Retinal pigment epithelial cell (primary cell): ENCODE results near the gene OR1F1.
"Not testable (repeated sequence)": the region's sequence is repeated elsewhere in the genome, so short reads cannot be mapped to it uniquely, and the experiment has no call there.

Experiments
- DNase-seq: peaks from one replicate; pipeline ENCODE4 v3.0.0-alpha.2; 2010; ENCODE audit warnings: low read depth
- H3K4me3 ChIP-seq: 2 replicates; pipeline ENCODE4 v1.5.1; 2011; ENCODE audit warnings: mild to moderate bottlenecking, low read length, control low read depth, moderate library complexity
- TF ChIP-seq, protein P1 (sequence below): conservative IDR thresholded peaks from 2 replicates; pipeline ENCODE4 v1.5.1; 2011; ENCODE audit warnings: low read depth, low read length, control low read depth, inconsistent platforms

Gene OR1F1

DNA sequence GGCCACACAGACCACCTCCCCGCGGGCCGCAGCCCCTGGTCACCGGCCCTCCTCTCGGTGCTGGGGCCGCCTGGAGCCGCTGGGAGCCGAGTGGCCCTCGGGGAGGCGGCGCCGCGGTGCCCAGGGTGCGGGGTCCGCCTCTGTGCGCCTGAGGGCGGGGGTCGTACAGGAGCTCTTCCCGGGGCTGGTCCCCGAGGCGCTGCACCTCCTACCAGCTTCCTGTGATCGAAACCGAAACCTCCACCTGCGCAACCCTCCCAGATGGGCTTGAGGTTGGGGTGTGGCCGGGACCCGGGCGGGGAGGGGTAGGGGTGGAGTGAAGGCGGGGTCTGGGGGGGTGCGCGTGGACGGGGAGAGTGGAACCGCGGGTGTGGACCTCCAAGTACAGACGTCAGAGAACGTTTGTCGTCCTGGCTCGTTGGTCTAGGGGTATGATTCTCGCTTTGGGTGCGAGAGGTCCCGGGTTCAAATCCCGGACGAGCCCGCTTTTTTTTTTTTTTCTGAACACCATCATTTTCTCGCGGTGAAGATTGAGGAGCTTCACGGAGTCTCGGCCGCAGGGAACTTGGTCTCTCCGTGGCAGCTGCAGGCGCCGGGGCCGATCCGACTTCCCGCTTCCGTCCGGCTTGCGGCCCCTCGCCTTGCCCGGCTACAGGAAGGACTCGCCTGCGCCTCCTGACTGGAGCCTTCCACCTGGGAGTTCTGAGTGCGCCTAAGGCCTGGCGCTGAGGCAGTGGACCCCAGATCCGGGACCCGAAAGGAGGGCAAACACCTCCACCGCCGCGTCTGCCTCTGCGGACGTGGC is 29.3 kb upstream of the OR1F1 start:
- DNase-seq: no peak
- H3K4me3 ChIP-seq: peak overlapping the region; percentile 66
- TF ChIP-seq, protein P1, sequence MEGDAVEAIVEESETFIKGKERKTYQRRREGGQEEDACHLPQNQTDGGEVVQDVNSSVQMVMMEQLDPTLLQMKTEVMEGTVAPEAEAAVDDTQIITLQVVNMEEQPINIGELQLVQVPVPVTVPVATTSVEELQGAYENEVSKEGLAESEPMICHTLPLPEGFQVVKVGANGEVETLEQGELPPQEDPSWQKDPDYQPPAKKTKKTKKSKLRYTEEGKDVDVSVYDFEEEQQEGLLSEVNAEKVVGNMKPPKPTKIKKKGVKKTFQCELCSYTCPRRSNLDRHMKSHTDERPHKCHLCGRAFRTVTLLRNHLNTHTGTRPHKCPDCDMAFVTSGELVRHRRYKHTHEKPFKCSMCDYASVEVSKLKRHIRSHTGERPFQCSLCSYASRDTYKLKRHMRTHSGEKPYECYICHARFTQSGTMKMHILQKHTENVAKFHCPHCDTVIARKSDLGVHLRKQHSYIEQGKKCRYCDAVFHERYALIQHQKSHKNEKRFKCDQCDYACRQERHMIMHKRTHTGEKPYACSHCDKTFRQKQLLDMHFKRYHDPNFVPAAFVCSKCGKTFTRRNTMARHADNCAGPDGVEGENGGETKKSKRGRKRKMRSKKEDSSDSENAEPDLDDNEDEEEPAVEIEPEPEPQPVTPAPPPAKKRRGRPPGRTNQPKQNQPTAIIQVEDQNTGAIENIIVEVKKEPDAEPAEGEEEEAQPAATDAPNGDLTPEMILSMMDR: no peak

DNA sequence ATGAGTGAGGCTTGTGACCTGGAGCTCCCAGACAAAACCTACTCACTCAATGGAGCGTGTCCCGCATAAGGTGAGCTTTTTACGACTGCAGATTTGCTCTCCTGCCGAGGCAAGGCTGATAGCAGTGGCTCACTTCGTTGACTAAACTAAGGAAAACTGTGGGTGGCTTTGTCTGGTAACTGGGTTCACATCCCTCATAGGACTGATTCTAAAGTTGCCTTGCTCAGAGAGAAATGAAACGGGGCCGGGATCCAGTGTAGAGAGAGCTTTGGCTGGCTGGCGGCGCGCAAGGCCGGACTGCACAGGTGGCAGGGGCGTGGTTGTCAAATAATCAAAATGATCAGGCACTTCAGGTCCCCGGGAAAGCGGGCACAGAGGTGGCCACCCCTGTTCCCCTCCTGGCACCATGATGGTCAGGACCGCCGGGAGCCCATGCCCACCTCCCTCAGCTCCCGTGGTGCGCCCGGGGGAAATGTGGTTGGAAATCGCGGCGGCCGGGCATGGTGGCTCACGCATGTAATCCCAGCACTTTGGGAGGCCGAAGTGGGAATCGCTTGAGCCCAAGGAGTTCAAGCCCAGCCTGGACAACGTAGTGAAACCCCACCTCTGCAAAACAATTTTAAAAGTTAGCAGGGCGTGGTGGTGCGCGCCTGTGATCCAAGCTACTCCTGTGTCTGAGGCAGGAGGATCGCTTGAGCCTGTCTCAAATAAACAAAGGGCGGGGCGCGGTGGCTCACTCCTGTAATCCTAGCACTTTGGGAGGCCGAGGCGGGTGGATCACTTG is 26.6 kb upstream of the OR1F1 start:
- no peak for DNase-seq
- TF ChIP-seq, protein P1: no peak
- H3K4me3 ChIP-seq: no peak overlapping the region

DNA sequence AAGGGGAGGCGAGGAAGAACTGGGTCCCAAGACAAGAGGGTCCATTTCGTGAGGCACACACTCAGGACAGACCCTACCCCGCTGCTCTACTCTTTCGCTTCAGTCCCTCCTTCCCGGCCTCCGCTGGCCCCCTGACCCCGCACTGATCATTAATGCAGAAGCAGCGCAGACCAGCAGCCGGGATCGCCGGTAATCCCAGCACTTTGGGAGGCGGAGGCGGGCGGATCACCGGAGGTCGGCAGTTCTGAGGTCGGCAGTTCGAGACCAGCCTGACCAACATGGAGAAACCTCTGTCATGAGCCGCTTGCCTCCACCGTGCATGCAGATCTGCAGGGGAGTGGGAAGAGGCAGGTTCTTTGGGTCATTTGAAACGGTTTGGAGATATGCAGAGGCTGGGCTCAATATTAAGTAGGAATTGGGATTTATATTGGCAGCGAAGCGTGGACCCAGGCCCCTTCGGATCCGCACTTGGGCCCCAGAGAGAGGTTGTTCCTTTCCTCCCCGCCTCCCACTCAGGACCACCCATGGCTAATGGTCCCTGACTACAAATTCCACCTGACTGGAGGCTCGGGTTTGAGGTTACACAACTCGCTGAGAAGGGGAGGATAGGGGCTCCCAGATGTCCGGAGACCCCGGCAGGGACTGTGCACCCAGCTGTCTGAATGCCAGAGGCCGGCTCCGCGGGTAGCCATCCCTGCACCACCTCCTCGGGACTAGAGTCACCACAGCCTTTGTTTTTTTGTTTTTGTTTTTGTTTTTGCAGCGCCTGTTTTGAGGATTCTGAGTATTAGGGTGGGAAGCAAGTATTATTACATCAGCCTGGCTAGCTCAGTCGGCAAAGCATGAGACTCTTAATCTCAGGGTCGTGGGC is 23.6 kb upstream of the OR1F1 start:
- TF ChIP-seq, protein P1: no peak
- H3K4me3 ChIP-seq: no peak overlapping the region
- no peak for DNase-seq

DNA sequence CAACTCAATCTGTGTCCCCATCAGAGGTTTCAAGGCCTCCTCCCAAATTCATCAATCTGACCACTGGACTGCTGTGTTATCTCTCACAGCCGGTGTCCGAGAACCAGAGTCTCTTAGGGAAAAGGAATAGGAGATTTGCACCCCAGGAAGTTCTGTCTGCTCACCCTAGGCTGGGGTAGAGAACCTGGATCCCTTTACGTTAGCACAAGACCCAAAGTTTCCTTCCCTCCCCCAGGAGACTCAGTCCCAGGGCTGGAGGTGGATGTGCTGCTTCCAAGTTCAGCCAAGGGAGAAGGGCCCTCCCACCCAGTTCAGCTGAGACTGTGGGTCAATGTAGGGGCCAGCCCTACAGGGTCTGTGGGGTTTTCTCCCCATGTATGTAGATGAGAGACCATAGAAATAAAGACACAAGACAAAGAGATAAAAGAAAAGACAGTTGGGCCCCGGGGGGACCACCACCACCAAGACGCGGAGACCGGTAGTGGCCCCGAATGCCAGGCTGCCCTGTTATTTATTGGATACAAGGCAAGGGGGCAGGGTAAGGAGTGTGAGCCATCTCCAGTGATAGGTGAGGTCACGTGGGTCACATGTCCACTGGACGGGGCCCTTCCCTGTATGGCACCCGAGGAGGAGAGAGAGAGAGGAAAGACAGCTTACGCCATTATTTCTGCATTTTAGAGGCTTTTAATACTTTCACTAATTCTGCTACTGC is 22.7 kb upstream of the OR1F1 start:
- H3K4me3 ChIP-seq: no peak overlapping the region
- no peak for DNase-seq
- TF ChIP-seq, protein P1: no peak

DNA sequence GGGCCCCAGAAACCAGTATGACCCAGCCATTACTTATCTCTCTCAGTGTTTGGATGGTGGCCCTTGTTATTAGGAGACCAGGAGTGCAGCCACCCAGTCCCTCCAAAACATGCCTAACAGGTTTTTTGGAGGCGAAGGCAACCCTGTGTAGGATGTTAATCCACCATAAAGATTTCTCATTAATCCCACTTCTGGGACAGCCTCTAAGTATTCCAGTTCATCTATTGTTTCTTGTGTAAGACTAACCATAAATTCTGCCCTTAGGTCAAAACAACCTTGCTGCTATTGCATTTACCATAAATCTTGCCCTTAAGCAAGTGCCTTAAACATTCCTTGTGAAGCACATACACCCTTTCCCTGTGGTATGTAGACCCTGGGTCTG is 21.5 kb upstream of the OR1F1 start:
- no peak for DNase-seq
- H3K4me3 ChIP-seq: no peak overlapping the region
- TF ChIP-seq, protein P1: no peak

DNA sequence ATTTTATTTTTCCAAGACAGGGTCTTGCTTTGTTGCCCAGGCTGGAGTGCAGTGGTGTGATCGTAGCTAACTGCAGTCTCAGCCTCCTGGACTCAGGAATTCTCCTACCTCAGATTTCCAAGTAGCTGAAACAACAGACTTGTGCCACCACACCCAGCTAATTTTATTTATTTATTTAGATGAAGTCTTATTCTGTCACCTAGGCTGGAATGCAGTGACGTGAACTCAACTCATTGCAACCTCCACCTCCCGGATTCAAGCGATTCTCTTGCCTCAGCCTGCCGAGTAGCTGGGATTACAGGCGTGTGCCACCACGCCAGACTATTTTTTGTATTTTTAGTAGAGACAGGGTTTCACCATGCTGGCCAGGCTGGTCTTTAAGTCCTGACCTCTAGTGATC is 19.3 kb upstream of the OR1F1 start:
- H3K4me3 ChIP-seq, DNase-seq: not testable (repeated sequence)
